GM12864 (cell line): ENCODE data around the gene CCDC148.
"Not testable (repeated sequence)": the region's sequence is repeated elsewhere in the genome, so short reads cannot be mapped to it uniquely, and the experiment has no call there.

ENCODE experiments used
- DNase-seq: peaks from one replicate; pipeline ENCODE4 v3.0.0-alpha.2; 2011; ENCODE audit warnings: low read depth
- H3K4me3 ChIP-seq: 2 replicates; pipeline ENCODE4 v1.5.1; 2011; ENCODE audit warnings: mild to moderate bottlenecking, low read depth, low read length, control low read depth
- TF ChIP-seq, protein P1 (sequence below): IDR thresholded peaks from 2 replicates; pipeline ENCODE4 v1.5.1; 2011; ENCODE audit warnings: low read depth, mild to moderate bottlenecking, moderate library complexity, low read length, control low read depth, inconsistent platforms; ENCODE audit errors: missing control alignments

The CCDC148 gene

GRCh38 chr2:158473719-158474392, 17.3 kb upstream of the CCDC148 start:
- H3K4me3 ChIP-seq = no peak overlapping the region
- DNase-seq = no peak
- TF ChIP-seq, protein P1, sequence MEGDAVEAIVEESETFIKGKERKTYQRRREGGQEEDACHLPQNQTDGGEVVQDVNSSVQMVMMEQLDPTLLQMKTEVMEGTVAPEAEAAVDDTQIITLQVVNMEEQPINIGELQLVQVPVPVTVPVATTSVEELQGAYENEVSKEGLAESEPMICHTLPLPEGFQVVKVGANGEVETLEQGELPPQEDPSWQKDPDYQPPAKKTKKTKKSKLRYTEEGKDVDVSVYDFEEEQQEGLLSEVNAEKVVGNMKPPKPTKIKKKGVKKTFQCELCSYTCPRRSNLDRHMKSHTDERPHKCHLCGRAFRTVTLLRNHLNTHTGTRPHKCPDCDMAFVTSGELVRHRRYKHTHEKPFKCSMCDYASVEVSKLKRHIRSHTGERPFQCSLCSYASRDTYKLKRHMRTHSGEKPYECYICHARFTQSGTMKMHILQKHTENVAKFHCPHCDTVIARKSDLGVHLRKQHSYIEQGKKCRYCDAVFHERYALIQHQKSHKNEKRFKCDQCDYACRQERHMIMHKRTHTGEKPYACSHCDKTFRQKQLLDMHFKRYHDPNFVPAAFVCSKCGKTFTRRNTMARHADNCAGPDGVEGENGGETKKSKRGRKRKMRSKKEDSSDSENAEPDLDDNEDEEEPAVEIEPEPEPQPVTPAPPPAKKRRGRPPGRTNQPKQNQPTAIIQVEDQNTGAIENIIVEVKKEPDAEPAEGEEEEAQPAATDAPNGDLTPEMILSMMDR = no peak

DNA sequence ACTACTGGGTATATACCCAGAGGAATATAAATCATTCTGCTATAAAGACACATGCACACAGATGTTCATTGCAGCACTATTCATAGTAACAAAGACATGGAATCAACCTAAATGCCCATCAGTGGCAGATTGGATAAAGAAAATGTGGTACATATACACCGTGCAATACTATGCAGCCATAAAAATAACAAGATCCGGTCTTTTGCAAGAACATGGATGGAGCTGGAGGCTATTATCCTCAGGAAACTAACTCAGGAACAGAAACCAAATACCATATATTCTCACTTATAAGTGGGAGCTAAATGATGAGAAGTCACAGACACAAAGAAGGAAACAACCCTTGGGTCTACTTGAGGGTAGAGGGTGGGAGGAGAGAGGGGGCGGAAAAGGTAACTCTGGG, 16.7 kb upstream of the CCDC148 start:
- H3K4me3 ChIP-seq, DNase-seq: not testable (repeated sequence)

DNA sequence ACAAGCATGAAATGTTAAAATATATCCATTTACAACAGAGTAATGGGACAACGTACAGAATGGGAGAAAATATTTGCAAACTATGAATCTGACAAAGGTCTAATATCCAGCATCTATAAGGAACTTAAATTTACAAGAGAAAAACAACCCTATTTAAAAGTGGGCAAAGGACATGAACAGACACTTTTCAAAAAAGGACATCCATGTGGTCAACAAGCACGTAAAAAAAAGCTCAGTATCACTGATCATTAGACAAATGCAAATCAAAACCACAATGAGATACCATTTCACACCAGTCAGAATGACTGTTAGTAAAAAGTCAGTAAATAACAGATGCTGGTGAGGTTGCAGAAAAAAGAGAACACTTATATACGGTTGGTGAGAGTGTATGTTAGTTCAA, 16.3 kb upstream of the CCDC148 start:
- DNase-seq, H3K4me3 ChIP-seq: not testable (repeated sequence)

DNA sequence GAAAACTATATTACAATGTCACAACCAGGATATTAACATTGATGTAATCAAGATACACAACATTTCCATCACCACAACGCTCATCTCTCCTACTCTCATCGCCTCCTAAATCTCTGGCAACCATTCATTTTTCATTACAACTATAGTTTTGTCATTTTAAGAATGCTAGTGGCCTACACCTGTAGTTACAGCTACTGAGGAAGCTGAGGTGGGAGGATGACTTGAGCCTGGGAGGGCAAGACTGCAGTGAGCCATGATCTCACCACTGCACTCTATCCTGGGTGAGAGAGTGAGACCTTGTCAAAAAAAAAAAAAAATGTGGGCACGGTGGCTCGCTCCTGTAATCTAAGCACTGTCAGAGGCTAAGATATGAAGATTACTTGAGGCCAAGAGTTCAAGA, 10.7 kb upstream of the CCDC148 start:
- TF ChIP-seq, protein P1 = no peak
- H3K4me3 ChIP-seq = no peak overlapping the region
- no peak for DNase-seq

DNA sequence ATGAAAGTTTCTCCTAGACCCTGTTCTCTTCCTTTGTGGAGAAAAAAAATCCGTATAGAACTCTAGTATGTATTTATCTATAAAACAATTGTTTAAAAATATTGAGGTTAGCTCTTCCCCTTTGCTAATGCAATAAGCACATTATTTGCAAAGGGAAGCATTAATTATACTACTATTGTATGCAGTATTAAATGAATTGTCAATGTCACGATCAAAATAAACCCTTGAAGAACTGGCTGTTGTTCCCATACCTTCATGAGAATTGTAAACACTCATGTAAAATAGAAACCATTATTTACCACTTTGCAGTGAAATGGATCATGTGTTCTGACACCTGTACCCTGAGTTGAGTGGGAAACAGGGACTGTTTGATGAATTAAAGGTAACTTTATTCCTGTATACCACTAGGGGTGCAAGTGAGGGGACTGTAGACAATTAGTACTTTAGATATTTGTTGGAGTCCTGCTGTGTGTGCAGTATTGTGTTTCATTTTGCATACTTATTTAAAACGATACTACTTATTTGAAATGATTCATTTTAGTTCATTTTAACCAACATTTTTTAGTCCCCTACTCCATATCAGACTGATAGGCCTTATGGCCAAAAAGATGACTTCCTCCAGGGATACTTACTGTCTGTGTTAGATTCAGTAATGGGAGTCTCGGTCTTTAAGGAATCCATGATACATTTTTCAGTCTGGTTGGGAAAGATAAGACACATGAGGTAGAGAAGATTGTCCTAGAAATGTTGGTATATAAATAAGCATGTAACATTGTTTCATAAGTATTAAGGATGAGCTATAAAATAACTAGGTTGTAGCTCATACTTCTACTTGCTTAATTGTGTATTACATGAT, 8.1 kb upstream of the CCDC148 start:
- H3K4me3 ChIP-seq = no peak overlapping the region
- TF ChIP-seq, protein P1 = peak; percentile 65
- DNase-seq = no peak

- H3K4me3 ChIP-seq = no peak overlapping the region
- TF ChIP-seq, protein P1 = peak; percentile 6
- DNase-seq = no peak
Measured at GRCh38 chr2:158463496-158464095, 7.0 kb upstream of the CCDC148 start.

DNA sequence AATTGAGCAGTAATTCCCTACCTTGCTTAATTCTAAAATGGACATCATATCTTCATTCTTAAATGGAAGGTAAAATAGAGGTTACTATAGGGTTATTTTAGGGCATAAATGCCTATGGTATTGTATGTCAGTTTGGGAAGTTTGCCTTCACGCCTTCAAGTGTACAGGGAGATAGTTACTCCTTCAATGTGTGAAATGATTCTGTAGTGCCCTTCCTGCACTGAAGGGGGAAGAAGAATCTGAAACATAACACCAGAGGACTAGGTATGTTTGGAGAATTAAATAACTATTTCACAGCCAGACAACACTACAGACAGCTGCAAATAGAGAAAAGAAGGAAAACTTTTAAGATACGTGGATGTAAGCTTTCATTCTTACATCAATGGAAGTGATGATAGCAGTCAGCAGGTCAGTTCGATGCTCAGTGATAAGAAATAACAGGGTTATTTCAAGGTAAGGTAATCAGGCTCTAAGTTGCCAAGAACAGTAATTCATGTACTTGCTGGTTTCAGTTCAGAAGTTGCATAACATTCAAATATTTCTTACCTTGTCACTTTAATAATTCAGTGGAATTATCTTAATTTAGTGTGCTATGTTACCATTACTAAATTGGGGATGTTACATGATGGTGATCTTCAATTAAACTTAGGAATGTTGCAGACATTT, 4.2 kb upstream of the CCDC148 start:
- DNase-seq = no peak
- no peak overlapping the region for H3K4me3 ChIP-seq
- TF ChIP-seq, protein P1 = peak; percentile 5
